NOMO-1 (cell line): Measurements from ENCODE around the gene DUSP11.
"Not testable (repeated sequence)": the region's sequence is repeated elsewhere in the genome, so short reads cannot be mapped to it uniquely, and the experiment has no call there.

Experiments
- DNase-seq, 2 experiments: peaks; one replicate each; lab custom pipeline; 2025; ENCODE audit not compliant: unreplicated experiment in 2 of 2; lab: John Stamatoyannopoulos, UW

The DUSP11 gene

GRCh38 chr2:73718851-73719621 lies 60.9 kb downstream of the DUSP11 start:
- DNase-seq, result no peak

DNA sequence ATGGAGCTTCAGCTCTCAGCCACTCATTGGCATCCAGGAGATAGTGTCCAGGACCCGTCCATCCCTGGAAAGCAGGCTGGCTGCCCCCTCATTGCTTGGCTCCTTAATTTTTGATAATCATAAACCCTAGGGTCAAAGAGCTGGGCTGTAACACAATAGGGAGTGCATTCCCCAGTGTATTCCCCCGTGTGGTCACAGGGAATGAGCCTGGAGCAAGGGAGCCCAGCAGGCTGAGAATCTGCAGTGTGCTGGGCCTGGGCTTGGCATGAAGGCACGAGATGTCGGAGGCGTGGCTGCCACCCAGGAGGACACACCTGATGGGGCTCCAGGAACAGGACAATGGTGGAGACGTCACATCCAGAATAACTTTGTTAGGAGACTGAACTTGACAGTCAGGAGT lies 61.5 kb downstream of the DUSP11 start:
- DNase-seq, result no peak

DNA sequence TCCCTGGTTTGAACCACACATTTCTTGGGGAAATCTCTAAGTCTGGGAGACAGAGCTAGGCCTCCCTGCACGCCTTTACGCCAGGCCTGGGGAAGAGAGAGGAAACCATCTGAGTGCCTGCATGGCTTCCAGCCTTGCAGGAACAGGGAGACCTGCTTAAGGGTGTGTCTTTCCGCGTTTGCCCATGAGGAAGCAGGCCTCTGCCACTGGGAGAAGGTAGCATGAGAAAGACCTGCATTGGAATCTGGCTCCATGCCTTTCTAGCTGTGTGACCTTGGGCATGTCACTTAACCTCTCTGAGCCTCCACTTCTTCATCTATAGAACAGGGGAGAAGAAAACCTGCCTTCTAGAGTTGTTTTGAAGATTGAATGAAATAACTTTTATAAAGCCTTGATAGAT lies 62.2 kb downstream of the DUSP11 start:
- DNase-seq, result not testable (repeated sequence)

DNA sequence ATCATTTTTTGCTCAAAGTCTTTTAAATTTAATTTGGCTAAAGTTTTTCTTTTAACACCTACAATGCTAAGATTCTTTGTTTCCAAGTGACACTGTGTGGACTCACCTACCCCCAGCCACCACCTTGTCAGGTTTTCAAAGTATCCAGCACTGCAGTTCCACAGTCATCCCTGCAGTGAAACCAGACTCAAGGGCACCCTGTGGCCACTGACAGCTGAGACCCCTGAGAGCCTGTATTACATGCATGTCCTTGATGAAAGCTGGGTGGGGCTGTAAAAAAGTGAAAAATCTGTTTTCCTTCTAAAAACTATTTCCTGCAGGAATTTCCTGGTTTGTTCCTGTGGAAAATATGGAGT lies 62.7 kb downstream of the DUSP11 start:
- DNase-seq, result no peak

- DNase-seq, result peak; percentile 34 to 76
Measured at GRCh38 chr2:73716543-73717250, 63.2 kb downstream of the DUSP11 start.

DNA sequence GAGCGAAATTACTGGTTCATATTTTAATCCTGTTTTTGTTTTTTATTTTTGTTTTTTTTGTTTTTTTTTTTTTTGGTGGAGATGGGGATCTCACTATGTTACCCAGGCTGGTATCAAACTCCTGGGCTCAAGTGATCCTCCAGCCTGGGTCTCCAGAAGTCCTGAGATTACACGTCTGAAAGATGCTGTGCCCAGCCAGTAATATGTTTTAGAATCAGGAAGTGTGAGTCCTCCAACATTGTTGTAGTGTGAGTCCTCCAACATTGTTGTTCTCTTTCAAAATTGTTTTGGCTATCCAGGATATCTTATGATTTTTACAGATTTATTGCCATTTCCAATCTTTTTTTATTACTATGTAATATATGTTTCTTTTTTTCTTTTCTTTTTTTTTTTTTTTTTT lies 65.8 kb downstream of the DUSP11 start:
- no peak for DNase-seq
